GM18873 (cell line): ENCODE measurements around the gene SEMA5A.

Experiments
- ATAC-seq: cut with Tn5 transposase; IDR thresholded peaks from one replicate; pipeline ENCODE4 v1.9.1; 2021; ENCODE audit warnings: mild to moderate bottlenecking, moderate library complexity, moderate number of reproducible peaks; ENCODE audit not compliant: unreplicated experiment, low FRiP score

SEMA5A gene

DNA sequence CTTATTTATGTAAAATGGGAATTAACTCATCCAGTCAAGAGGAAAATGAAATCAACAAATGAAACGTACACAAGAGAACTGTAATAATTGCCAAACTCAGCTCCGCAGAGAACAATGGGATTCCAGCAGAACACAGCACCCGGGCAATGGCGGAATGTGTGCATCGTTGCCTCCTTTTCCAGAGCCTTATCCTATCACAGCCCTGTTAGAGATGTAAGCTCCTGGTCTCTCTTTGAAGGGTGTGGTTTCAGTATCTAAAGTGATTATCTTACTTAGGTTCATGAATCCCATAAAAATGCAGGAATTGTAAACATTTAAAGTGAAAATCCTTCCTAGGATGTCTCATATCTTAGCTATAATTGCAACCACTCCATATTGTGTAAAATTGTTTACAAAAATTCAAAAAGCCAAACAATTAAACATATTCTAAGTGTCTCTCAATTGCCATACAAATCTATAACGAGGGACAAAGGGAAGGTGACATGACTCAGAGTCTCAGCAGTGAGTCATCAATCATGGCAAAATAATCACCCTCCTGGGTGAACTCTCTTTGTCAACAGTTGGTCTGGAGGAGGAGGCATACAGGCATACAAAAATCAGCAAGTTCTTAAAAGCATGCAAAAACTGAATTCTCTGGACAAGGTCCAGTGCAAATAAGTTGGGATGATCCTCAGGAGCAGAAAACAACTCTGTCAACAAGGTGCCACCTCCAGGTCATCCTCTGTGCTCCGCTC, 22.6 kb downstream of the SEMA5A start:
- ATAC-seq: no peak

DNA sequence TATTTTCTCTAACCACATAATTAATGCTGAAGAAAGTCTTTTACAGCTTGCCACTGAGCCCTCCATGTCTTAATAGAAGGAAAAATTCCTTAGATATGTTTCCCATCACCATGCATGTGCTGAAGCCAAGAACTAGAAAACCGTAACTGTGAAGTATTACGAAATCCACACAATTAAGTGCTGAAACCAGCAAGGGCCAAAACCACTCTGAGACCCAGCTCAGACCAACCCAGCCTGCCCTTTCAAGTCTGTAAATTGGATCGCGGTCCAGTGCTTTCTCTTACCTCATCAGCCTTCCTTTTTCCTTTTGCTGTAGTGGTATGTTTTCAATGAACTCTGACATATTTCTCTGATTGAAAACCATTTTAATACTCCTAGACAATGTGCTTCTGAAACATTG, 26.3 kb downstream of the SEMA5A start:
- no peak for ATAC-seq

DNA sequence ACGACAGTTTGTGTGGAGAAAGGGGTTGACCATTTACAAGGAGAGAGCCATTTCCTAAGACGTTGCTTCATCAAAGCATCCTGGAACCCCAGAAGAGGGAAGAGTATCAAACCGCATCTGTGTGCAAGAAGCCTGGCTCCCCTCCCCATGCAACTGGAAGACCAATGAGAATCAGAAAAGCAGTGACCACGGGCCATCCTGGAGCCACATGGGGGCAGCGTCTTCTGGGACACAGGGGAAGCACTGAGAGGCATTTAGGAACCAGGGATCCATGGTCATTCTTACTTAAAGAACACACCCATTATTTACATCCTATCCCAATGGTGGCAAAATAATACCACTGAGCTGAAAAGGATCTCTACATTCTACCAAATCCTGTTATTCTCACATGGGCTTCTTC, 29.3 kb downstream of the SEMA5A start:
- no peak for ATAC-seq

DNA sequence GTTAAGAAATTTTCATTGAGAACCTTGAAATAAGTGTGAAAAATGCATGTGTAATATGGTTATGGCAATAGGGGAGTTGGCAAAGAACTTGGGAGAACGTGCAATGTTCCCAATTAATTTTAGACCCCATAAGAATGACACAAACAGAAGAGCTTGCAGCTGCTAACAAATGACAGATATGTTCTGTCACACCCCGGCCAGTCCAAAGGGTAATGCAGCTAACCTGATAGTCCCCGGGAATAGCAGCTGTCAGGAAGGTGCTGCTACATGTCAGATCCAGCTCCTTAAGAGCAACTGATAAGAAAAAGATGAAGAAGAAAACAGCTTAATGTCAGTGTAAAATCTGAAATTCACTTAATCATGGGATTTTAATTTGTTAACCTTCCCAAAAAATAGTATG, 30.4 kb downstream of the SEMA5A start:
- no peak for ATAC-seq

DNA sequence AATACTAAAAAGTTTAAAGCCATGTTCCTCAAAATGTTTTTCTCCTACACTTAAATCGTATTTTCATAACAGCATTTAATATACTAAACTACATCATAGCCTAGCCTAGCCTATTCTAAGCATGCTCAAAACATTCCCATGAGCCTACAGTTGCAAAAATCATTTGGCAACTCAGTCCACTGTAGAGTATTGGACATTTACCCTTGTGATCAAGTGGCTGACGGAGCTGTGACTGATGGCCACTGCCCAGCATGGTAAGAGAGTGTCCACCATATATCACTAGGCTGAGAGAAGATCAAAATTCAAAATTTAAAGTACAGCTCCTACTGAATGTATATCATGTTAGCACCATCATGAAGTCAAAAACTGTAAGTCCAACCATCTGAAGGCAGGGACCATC, 30.9 kb downstream of the SEMA5A start:
- ATAC-seq: no peak

DNA sequence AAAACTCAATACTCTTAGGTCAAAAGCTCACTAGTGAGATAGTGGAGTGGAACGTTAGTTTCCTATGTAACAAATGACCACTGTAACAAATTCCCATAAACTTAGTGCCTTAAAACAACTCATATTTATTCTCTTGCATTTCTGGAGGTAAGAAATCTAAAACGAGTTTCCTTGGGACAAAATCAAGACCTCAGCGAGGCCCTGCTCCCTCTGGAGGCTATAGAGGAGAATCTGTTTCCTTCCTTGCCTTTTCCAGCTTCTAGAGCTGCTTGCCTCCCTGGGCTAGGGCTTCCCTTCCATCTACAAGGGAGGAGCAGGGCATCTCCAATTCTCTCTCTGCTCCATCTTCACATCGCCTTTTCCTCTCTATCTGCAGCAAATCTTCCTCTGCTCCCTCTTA, 32.0 kb downstream of the SEMA5A start:
- ATAC-seq: no peak

DNA sequence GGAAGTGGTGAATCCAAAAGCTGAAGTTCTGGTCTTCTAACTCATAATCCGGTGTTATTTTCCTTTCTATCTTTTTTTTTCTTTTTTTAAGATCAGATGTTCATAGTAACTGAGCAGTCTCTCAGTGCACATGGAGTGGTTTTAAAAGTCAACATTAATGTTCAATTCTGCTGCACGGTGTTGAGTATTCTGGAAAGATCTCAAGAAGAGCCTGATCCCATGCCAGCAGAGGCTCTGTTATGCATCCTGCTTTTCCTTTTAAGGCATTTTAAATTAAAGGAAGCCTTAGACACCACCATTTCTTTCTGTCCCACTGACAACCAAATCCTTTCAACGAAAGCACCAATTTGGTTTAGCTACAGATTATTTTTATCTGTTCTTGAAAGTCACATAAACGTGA, 33.4 kb downstream of the SEMA5A start:
- no peak for ATAC-seq

GRCh38 chr5:9507974-9508373, 37.9 kb downstream of the SEMA5A start:
- ATAC-seq: no peak

DNA sequence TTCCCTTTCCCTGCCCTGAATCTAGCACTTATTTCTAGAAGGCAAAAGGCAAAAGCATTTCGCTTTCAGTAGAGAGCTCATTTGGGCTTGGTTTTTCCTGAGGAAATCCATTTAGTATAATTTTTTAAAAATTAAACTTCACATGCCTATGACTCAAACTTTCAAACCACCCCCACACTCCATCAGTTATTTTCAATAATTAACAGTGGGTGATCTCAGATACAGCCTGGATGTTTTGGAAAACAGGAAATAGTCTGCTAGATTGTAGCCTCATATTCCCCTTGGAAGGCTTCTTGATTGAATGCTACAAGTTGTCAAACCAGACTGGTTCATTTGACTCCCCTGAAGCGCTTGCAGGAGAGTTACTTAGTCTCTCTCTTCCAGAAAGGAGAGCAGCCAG, 40.6 kb downstream of the SEMA5A start:
- ATAC-seq: no peak

DNA sequence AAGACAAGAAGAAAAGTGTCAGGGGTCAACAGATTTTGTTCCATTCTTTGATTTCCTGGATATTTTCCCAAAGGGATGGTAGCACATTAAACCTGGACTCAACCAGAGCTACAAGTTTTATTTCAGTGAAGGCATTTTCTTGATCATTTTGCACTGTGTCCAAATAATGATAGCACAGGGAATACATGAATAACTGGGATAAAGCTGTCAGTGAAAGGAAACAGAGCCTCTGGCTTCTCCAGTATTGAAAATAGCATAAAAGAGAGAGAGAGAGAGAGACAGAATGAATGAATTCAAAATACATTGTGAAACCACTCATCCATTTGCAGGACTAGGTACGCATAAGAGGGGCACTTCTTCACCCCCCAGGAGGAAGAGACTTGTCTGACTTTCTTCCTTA, 43.0 kb downstream of the SEMA5A start:
- no peak for ATAC-seq

- no peak for ATAC-seq
These were observed 43.6 kb downstream of the SEMA5A start for GRCh38 chr5:9502050-9502834.

DNA sequence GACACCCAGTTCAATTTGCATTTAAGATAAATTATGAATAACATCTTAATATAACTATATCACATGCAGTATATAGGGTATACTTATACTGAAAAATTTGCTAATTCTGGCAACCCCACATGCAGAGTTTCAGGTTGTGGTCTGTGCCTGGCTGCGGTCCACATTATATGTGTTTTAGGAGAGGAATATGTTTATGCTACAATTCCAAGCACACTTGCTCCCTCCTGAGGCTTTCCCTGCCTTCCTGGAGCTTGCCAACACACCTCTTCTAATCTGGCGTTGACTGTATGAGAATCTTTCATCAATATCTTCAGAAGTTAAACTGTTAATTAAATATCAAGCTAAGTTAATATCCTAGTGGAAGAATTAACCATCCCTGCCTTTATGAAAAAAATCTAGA, 45.2 kb downstream of the SEMA5A start:
- no peak for ATAC-seq

DNA sequence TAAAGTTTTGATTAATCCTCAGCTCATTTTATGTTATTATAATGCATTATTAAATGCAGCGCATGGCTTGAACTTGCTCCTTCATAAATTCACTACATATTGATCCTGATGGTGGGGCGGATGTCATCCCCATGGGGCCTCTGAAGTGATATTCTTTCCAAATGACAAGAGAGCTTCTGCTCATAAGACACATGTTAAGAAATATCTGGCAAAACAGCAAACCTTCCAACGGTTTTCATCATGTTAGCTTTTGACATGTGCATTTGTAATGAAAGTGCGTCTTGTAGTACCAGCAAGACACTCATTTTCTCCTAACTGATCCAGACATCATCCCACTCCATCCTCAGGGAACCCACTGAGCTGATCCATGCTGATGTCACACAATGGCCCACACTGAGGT, 45.7 kb downstream of the SEMA5A start:
- ATAC-seq: no peak

DNA sequence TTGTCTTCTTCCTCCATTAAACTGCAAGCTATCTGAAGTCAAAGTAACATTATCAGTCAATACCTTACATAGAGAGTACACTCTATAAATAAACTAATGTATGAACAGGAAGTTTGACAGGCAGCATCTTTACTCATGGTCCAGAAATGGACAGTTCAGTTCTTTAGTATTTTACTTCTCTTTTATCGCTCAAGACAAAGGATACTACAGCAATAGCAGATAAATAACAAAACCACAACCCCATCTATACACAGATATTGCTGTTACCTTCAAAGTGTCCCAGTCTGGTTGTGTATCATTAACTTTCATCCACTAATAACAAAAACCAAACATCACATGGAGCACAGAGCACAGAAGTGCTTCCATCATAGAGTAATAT, 46.4 kb downstream of the SEMA5A start:
- peak; percentile 74 for ATAC-seq

DNA sequence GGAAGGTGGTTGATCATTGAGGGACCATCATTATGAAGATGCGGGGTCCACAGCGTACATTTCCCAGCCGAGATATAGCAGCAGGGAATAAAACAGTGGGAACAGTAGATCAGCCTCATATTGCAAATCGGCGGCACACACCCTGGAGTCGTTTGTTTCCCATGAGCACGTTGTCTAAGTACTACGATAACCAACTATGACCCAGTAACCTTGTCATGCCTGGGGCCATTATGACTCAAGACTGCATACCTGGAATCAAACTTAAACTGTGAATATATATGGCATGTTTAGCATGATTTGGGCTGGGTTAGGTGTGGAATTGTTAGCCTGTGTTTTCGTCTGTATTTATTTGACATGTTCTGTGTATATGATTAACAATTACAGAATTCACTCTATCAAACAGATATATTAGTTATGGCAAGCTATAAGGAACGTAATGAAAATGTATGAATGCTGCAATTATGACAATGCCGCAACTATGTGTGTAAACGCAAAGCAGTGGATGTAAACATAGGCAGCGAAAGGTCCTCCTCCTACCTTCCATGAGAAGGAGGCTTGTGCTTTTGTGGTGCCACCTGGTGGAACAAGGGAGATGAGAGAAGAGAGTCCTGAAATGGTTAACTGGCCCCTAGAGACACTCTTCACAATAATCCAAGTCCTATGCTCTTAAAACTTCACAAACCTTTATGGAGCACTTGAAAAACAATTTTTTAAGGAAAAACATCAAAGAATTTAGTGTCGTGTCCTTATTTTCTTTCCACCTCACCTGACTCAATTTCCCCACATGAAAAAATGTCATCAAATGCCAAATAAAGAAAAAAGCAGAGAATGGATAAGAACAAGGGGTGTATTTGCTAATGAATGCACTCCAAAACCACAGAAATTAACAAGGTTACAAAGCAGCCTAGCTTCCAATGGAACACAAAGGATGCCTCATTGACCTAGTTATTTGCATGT, 47.1 kb downstream of the SEMA5A start:
- no peak for ATAC-seq

GRCh38 chr5:9497347-9497746, 48.5 kb downstream of the SEMA5A start:
- no peak for ATAC-seq

- ATAC-seq: no peak
These were observed 49.1 kb downstream of the SEMA5A start for GRCh38 chr5:9496801-9497200.

DNA sequence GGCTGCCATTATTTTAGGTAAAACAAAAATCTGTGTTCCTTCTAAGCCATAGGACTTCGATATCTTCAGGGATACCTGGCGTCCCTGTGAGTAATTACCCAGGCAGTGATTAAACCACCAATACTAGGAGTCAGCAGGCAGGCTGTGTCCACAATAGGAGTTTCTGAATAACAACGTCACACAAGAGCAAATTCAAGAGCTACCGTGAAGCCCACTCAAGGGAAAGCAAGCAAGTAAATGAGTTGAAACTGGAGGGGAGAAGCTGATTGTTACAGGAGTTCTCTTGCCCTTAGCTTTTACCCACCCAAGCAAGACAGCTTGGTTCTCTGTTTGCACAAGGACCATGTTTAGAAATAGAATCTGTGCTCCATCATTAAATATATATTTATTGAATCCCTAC, 50.8 kb downstream of the SEMA5A start:
- ATAC-seq: no peak

DNA sequence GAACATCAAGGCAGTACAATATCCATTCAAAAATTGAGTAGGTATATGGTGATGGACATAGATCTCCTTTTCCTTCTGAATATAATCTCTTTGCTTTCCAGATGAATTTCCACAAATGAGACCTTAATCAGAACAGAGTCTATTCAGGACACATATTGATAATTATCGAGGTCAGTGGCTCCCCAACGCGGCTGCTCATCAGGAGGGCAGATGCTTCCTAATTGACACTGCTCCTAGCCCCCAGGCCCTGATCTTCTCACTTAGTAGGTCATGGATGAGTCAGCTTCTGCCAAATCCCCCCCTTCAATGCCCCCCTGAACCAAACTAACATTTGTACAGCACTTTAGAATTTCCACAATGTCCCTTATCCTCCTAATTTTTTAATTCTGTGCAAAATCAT, 51.6 kb downstream of the SEMA5A start:
- ATAC-seq: no peak

DNA sequence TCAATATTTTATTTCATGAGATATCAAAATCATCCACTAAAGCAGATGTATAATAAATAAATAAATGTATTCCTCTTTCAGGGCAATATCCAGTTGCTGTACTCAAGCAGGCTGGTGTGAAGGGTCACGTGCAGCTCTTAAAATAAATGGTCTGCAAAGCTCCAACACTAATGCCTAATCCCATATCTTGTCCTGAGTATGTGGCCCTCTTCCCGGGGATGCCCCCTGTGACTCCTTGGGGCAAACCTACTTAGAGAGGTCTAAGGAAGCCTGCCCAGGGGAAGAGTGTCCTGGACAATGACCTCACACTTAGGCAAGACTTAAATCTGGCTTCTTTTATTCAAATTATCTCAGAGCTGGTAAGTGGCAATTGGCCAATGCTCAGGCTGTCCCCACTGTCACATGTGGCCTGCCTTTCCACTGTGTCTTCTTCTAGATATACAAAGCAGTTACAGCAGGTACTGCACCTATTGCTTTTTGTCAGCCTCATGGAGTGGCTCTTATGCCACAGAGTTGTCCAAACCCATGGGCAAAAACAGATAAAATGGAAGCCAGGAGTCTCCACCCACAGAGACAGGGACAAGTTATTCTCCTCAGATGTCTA, 55.3 kb downstream of the SEMA5A start:
- no peak for ATAC-seq

GRCh38 chr5:9483779-9484178, 62.1 kb downstream of the SEMA5A start:
- no peak for ATAC-seq
